Stimulated activated CD4-positive, alpha-beta T cell treated with anti-CD3 and anti-CD28 coated beads, Interleukin-1b, Interleukin-23, amount 100 ng/mL, for 24 hours (primary cell): ENCODE results near the gene NADSYN1.

Experiments
- DNase-seq, 4 experiments: peaks; one replicate each; pipeline ENCODE4 v3.0.0-alpha.2; 2020; ENCODE audit warnings: low read depth in 4 of 4, low spot score in 1 of 4

NADSYN1 gene

GRCh38 chr11:71490044-71490730, 37.2 kb downstream of the NADSYN1 start:
- no peak for DNase-seq

- no peak for DNase-seq
Observed at GRCh38 chr11:71490731-71491390, 37.9 kb downstream of the NADSYN1 start.

GRCh38 chr11:71491531-71491930, 38.5 kb downstream of the NADSYN1 start:
- no peak for DNase-seq

GRCh38 chr11:71491940-71492339, 38.9 kb downstream of the NADSYN1 start:
- no peak for DNase-seq

- no peak for DNase-seq
Observed at GRCh38 chr11:71495286-71496230, 42.6 kb downstream of the NADSYN1 start.

- no peak for DNase-seq
Observed at GRCh38 chr11:71496421-71496820, 43.4 kb downstream of the NADSYN1 start.

- DNase-seq = no peak
Observed at GRCh38 chr11:71498091-71498490, 45.1 kb downstream of the NADSYN1 start.

GRCh38 chr11:71499125-71499524, 46.1 kb downstream of the NADSYN1 start:
- DNase-seq = no peak

GRCh38 chr11:71499546-71499945, 46.5 kb downstream of the NADSYN1 start:
- no peak for DNase-seq

GRCh38 chr11:71500601-71501021, 47.6 kb downstream of the NADSYN1 start:
- no peak for DNase-seq

GRCh38 chr11:71501071-71501985, 48.3 kb downstream of the NADSYN1 start:
- no peak for DNase-seq

- DNase-seq = no peak
Observed at GRCh38 chr11:71502026-71502425, 49.0 kb downstream of the NADSYN1 start.

GRCh38 chr11:71502871-71503435, 50.0 kb downstream of the NADSYN1 start:
- DNase-seq = no peak

GRCh38 chr11:71504531-71504930, 51.5 kb downstream of the NADSYN1 start:
- no peak for DNase-seq

- no peak for DNase-seq
Observed at GRCh38 chr11:71505001-71505400, 52.0 kb downstream of the NADSYN1 start.

- no peak for DNase-seq
Observed at GRCh38 chr11:71505781-71506180, 52.8 kb downstream of the NADSYN1 start.

GRCh38 chr11:71507102-71507501, 54.1 kb downstream of the NADSYN1 start:
- DNase-seq = no peak

GRCh38 chr11:71518506-71519471, 65.8 kb downstream of the NADSYN1 start:
- no peak for DNase-seq

- DNase-seq = no peak
Observed at GRCh38 chr11:71519546-71519945, 66.5 kb downstream of the NADSYN1 start.
